ENCODE measurements around the gene MCEE. TPM values are rescaled to one million over a fixed set of nuclear protein-coding genes. Genes with fewer than 3 reads are reported as not detected.

Gene MCEE
- total RNA-seq = 17.2 and 20.0 TPM in 2 replicates

DNA sequence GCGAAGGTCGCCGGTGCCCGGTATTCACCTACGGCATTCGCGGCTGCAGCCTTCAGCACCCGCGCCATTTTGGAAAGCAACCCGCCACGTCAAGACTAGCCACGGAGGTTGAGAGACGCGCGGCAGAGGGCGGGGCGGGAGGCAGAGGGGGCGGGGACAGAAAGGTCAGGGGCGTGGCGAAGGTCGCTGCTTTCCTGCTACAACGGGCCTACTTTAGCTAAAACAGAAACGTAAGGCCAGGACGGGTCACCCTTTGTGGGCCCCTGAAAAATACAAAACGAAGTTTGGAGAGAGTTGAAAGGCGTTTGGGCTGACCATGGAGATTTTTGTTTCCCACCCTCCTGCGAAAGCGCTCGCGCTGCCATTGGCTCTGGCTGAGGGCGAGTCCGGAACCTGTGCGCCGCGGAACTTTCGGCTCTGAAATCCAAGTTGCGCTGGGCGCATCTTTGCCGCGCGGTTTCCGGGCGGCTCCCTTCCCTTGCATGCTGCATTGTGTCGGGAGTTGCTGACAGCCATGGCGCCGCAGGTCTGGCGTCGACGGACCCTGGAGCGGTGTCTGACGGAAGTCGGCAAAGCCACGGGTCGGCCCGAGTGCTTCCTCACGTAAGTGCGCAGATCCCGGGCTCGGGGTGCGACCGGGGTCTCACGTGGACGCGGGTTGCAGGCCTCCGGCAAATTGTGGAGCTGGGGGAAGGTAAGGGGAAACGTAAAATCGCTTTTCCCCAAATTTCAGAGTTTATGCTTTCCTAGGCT, at the start of gene MCEE, which contains the start of gene MPHOSPH10:
Gene MCEE (minus strand): TSS at position 78 of the 753 bp plus-strand sequence. CDS start 10 bp downstream, at position 68.
Gene MPHOSPH10 (plus strand): TSS at position 483 of the 753 bp plus-strand sequence. CDS start 32 bp downstream, at position 515.

DNA sequence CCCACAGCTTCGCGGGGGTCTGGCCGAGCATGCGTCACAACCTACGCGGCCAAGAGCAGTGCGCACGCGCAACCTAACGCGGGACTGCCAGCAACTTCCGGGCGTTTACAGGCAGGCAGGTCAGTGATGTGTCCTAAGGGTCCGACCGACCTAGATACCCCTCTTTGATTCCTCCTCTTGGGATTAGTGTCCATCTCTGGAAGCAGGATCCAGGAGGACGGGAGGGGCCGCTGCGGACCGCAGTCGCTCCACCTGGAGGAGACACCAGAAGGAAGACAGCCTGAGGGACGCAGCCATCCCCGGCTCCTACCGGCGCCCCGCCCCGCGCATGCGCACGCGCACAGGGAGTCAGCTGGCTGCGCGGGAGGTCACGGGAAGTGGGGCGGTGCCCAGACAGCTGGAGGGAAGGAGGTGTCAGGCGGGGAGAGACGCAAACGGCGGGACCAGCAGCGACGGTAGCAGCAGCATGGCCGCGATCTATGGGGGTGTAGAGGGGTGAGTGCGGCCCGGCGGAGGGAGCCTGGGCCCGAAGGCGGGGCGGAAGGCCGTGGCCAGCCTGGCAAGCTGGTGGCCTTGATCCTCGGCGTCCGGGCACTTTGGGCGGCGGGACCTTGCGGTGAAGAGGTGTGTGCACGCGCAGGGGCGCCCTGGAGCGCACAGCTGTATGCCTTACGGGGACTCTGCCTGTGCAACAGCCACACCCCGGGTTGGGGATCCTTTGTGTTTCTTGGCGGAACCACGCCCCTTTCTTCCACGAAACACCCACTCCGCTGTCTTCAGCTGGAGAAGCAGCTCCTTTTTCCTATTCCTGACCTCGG, 61.6 kb downstream of the MCEE start, which contains the start of gene NAGK:
Gene NAGK (plus strand): TSS at position 431 of the 818 bp plus-strand sequence. CDS start 36 bp downstream, at position 467.

Small RNA genes lying within 50 kb of the gene (small RNA-seq; reads per million reads assigned to genes)
- not detected for gene AC007881.1

Other genes starting within 250 kb of the MCEE start
- 2.9 and 3.2 TPM in 2 replicates for gene VAX2, start 229.7 kb downstream of the MCEE start, total RNA-seq
- 1.1 and 2.1 TPM in 2 replicates for gene ATP6V1B1, start 194.3 kb downstream of the MCEE start, total RNA-seq
- 2.4 and 2.7 TPM in 2 replicates for gene ANKRD53, start 151.6 kb downstream of the MCEE start, total RNA-seq
- gene TEX261, start 135.4 kb downstream of the MCEE start, total RNA-seq = 32.1 and 44.8 TPM in 2 replicates
- 50.3 and 63.4 TPM in 2 replicates for gene NAGK, start 61.6 kb downstream of the MCEE start, total RNA-seq
- gene MPHOSPH10, start 405 bp upstream of the MCEE start, total RNA-seq = 18.3 and 18.7 TPM in 2 replicates
- 0.49 and 0.81 TPM in 2 replicates for gene PAIP2B, start 96.9 kb upstream of the MCEE start, total RNA-seq
- 125 and 137 TPM in 2 replicates for gene ZNF638, start 201.6 kb upstream of the MCEE start, total RNA-seq